Choroid plexus epithelial cell (primary cell): ENCODE measurements around the gene ZNF583.

Experiments
- DNase-seq: peaks from one replicate; pipeline ENCODE4 v3.0.0-alpha.2; 2010; ENCODE audit warnings: low read depth
- H3K4me3 ChIP-seq: 2 replicates; pipeline ENCODE4 v1.5.1; 2011; ENCODE audit warnings: low read depth, mild to moderate bottlenecking, control low read depth, low read length, moderate library complexity
- TF ChIP-seq, protein P1 (sequence below): conservative IDR thresholded peaks from 2 replicates; pipeline ENCODE4 v1.5.1; 2011; ENCODE audit warnings: low read depth, mild to moderate bottlenecking, control low read depth, inconsistent platforms, low read length, moderate library complexity

ZNF583 gene

DNA sequence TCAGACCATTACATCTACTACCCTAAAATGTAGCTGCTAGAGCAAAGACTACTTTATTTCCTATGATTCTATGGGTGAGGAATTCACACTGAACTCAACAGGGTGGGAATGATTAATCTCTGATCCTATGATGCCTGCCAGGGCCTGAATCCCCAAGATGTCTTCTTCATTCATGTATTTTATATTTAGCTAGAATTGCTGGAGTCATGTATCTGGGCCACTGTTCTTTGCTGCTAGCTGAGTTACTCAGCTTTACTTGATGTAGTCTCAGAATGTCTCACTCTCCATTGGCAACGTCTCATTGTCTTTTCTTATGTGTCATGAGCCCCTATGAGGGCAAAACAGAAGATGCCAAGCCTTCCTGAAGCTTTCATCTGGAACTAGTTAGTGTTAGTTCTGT lies 31.9 kb upstream of the ZNF583 start:
- no peak for DNase-seq
- no peak overlapping the region for H3K4me3 ChIP-seq
- TF ChIP-seq, protein P1, sequence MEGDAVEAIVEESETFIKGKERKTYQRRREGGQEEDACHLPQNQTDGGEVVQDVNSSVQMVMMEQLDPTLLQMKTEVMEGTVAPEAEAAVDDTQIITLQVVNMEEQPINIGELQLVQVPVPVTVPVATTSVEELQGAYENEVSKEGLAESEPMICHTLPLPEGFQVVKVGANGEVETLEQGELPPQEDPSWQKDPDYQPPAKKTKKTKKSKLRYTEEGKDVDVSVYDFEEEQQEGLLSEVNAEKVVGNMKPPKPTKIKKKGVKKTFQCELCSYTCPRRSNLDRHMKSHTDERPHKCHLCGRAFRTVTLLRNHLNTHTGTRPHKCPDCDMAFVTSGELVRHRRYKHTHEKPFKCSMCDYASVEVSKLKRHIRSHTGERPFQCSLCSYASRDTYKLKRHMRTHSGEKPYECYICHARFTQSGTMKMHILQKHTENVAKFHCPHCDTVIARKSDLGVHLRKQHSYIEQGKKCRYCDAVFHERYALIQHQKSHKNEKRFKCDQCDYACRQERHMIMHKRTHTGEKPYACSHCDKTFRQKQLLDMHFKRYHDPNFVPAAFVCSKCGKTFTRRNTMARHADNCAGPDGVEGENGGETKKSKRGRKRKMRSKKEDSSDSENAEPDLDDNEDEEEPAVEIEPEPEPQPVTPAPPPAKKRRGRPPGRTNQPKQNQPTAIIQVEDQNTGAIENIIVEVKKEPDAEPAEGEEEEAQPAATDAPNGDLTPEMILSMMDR = no peak

DNA sequence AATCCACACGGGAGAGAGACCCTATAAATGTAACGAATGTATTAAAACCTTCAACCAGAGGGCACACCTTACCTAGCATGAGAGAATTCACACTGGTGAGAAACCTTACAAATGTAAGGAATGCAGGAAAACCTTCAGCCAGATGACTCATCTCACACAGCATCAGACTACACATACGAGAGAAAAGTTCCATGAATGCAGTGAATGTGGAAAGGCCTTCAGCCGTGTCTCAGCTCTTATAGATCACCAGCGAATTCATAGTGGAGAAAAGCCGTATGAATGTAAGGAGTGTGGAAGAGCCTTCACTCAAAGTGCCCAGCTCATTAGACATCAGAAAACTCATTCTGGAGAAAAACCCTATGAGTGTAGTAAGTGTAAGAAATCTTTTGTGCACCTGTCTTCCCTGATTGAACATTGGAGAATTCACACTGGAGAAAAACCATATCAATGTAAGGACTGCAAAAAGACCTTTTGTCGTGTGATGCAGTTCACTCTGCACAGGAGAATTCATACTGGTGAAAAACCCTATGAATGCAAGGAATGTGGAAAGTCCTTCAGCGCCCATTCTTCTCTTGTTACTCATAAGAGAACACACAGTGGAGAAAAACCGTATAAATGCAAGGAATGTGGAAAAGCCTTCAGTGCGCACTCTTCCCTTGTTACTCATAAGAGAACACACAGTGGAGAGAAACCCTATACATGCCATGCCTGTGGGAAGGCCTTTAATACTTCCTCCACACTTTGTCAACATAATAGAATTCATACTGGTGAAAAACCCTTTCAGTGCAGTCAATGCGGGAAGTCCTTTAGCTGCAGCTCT lies 26.8 kb upstream of the ZNF583 start:
- H3K4me3 ChIP-seq = no peak overlapping the region
- TF ChIP-seq, protein P1 = no peak
- no peak for DNase-seq

DNA sequence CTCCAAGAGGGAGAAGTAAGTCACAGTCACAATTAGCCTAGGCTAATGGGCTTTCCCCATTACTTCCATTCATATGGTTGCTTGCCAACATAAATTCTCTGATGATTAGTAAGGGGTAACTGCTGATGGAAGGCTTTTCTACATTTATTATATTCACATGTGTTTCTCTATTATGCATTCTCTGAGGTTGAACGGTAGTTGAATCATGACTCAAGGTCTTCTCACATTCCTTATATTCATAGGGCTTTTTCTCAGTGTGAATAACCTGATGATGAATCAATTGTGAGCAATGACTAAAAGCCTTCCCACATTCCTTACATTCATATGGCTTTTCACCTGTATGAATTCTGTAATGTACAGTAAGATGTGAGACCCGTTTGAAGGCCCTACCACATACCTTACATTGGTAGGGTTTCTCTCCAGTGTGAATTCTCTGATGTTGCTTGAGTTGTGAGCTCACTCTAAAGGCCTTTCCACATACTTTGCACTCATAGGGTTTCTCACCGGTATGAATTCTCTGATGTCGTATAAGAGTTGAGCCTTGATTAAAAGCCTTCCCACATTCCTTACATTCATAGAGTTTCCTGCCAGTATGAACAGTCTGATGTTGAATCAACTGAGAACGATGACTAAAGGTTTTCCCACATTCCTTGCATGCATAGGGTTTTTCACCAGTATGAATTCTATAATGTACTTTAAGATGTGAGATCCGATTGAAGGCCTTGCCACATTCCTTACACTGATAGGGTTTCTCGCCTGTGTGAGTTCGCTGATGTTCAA lies 20.1 kb upstream of the ZNF583 start:
- TF ChIP-seq, protein P1 = no peak
- no peak for DNase-seq
- H3K4me3 ChIP-seq = no peak overlapping the region

DNA sequence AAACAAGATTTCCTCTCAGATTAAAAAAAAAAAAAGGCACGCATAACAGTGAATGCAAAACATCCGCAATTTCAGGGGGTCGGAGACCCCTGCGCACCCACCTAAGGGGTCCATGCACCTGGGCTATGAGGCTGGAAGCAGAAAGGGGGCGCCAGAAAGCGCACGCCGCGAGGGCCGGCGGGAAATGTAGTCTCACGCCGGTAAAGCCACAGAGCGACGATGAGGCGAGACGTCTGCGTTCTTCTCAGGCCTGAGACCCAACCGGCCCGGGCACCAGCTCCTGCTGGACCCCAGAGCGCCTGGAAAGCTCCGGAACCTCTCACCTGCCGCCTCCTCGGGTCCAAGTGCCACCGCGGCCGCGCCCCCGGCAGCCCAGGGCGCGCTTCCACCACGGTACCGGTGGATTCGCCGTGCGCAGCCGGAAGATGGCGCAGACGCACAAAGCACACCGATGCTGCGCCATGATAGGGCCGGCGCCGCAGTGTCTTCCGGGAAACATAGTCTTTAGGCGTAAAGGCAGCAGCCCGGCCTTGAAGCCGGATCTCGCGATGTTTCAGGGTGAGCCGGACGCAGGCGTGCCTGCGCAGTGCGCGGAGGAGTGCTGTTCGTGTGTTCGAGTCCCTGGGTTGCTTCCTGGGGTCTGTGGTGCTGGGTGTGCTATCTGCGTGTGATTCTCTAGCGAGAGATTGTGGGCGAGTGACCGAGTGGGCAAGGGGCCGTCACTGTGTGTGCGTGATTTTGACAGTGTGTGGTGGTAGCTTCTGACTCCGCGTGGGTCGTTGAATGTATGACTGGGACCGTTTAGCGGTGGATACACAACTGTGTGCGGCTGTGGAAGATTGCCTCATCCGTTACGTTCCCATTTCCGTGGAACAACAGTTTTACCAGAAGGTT lies 10.8 kb upstream of the ZNF583 start, which contains the start of gene ZNF582:
Gene ZNF582 (minus strand): TSS at position 416 of the 894 bp plus-strand sequence. CDS start 1,782 bp downstream, outside the sequence.
- TF ChIP-seq, protein P1 = peak; percentile 86
- H3K4me3 ChIP-seq = peak within 1 kb of the TSS; percentile 81

DNA sequence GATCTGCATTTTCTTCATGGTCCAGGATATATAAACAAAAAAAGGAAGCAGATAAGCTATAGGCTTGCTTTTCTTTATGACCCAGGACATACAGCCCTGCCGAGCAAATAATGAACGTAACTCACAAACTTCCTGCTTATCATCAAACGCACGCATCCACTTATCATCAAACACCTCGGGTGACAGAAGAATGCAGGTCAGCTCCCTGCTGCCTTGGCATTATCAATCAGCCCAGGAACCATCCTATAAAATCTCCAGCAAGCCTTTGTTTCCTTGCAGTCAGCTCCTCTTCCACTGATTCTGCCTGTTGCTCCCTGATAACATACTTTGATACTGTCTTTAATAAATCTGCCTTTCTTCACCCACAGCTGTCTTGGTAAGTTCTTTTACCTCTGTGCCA lies 5.3 kb upstream of the ZNF583 start:
- no peak for DNase-seq

More for the DNA sequence above, 10.8 kb upstream of the ZNF583 start, which contains the start of gene ZNF582:
- peak; percentile 99 for DNase-seq

DNA sequence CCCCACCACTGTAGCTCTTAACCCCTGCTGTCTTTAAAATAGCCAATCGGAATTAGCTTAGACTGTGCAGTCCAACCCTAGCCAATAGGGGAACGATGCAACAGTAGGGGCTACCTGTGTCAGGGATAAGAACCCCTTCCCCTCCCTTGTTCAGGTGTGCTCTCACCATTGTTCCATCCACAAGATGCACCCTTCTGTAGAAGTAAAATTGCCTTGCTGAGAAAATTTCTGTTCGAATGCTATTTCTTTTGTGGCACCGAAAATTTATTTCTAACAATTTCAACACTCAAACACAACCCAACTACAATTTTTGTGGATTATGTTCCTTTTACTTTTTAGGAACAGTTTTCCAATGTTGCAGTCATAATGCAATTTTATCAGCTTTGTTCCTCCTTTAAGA lies 3.6 kb upstream of the ZNF583 start:
- no peak overlapping the region for H3K4me3 ChIP-seq
- TF ChIP-seq, protein P1 = no peak
- DNase-seq = no peak

More for the DNA sequence above, 5.3 kb upstream of the ZNF583 start:
- no peak overlapping the region for H3K4me3 ChIP-seq
- TF ChIP-seq, protein P1 = no peak
